ENCODE results near the gene KISS1R.

- TF ChIP-seq, protein P1, sequence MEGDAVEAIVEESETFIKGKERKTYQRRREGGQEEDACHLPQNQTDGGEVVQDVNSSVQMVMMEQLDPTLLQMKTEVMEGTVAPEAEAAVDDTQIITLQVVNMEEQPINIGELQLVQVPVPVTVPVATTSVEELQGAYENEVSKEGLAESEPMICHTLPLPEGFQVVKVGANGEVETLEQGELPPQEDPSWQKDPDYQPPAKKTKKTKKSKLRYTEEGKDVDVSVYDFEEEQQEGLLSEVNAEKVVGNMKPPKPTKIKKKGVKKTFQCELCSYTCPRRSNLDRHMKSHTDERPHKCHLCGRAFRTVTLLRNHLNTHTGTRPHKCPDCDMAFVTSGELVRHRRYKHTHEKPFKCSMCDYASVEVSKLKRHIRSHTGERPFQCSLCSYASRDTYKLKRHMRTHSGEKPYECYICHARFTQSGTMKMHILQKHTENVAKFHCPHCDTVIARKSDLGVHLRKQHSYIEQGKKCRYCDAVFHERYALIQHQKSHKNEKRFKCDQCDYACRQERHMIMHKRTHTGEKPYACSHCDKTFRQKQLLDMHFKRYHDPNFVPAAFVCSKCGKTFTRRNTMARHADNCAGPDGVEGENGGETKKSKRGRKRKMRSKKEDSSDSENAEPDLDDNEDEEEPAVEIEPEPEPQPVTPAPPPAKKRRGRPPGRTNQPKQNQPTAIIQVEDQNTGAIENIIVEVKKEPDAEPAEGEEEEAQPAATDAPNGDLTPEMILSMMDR (tag by site-specific recombination; IDR thresholded peaks at IDR 0.05), result no peak
- TF ChIP-seq ZNF530 (tag by site-specific recombination; IDR thresholded peaks at IDR 0.05; ENCODE audit: low read depth) (no peak), YY1 (tag by site-specific recombination; IDR thresholded peaks at IDR 0.05) (no peak)
Observed at GRCh38 chr19:924553-925086, 7.5 kb downstream of the KISS1R start.

All from HEK293 (cell line).